Measurements from ENCODE around the gene MOBP.

MOBP gene

DNA sequence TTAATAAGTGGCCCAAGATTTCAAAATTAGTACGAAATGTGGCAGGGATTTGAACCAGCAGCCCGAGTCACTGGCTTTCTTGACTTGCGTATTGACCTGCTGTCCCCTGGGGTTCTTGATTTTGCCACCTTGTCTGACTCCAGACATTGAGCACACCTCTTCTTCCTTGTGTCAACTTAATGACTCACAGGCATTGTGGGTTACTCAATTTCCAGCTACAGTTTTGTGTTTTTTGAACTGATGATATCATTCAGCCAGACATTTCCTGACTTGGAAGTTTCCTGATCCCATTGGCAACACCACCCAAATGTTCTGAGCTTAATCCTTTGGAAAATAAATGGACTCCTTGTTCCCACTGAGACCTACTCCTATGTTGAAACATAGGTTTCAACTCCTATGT lies 64.2 kb downstream of the MOBP start:
- Histone ChIP-seq H3K4me1 (ENCODE audit: insufficient read depth, low read length, severe bottlenecking) (no peaks in the 10 kb centered on the region), H3K4me3 (ENCODE audit: low read depth, low read length, poor library complexity, severe bottlenecking) (no peak overlapping the region), H3K36me3 (ENCODE audit: insufficient read depth, low read length) (no peaks in the 10 kb centered on the region), H3F3A (ENCODE audit: insufficient read depth, low read length) (no peaks in the 10 kb centered on the region), H3K9me3 (ENCODE audit: low read length) (no peaks in the 10 kb centered on the region), H3K4me2 (ENCODE audit: low read length) (no peak overlapping the region), H3K9me2 (ENCODE audit: low read depth, low read length) (no peaks in the 10 kb centered on the region), H2AFZ (ENCODE audit: low read length) (no peak overlapping the region), H3K27ac (ENCODE audit: low read depth, low read length, poor library complexity, severe bottlenecking) (no peak overlapping the region), H3K79me2 (ENCODE audit: insufficient read depth, low read length) (no peaks in the 10 kb centered on the region), H3K27me3 (ENCODE audit: insufficient read depth, low read length) (no peaks in the 10 kb centered on the region), H3K9ac (ENCODE audit: low read length) (no peak overlapping the region), H4K20me1 (ENCODE audit: insufficient read depth, low read length) (no peaks in the 10 kb centered on the region)
- TF ChIP-seq, protein P1, sequence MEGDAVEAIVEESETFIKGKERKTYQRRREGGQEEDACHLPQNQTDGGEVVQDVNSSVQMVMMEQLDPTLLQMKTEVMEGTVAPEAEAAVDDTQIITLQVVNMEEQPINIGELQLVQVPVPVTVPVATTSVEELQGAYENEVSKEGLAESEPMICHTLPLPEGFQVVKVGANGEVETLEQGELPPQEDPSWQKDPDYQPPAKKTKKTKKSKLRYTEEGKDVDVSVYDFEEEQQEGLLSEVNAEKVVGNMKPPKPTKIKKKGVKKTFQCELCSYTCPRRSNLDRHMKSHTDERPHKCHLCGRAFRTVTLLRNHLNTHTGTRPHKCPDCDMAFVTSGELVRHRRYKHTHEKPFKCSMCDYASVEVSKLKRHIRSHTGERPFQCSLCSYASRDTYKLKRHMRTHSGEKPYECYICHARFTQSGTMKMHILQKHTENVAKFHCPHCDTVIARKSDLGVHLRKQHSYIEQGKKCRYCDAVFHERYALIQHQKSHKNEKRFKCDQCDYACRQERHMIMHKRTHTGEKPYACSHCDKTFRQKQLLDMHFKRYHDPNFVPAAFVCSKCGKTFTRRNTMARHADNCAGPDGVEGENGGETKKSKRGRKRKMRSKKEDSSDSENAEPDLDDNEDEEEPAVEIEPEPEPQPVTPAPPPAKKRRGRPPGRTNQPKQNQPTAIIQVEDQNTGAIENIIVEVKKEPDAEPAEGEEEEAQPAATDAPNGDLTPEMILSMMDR (IDR thresholded peaks at IDR 0.05; ENCODE audit: low read length): no peak
- no peak for TF ChIP-seq EZH2 (IDR thresholded peaks at IDR 0.05; ENCODE audit: borderline replicate concordance, low read length)

DNA sequence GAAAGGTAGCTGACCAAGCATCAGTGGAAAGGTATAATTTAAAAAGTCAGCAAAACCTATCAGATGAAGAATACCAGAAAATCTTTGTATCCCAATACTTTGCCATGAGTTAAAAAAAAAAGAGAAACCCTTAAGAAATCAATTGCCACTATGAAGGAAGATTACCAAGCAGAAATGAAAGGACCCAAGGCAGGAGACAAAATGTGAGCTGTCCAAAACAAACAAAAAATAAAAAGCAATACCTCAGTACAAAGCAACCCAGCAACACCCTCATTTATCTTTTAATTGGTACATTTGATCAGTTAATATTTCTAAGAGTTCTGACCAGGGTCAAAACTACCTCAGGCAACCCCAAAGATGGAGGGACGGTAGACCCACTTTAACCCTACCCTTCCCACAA lies 65.3 kb downstream of the MOBP start:
- Histone ChIP-seq H3K4me1 (ENCODE audit: insufficient read depth, low read length, severe bottlenecking) (no peaks in the 10 kb centered on the region), H3K4me3 (ENCODE audit: low read depth, low read length, poor library complexity, severe bottlenecking) (no peak overlapping the region), H2AFZ (ENCODE audit: low read length) (no peak overlapping the region), H3K4me2 (ENCODE audit: low read length) (no peak overlapping the region), H3K9me3 (ENCODE audit: low read length) (no peaks in the 10 kb centered on the region), H3K9ac (ENCODE audit: low read length) (no peak overlapping the region), H3K79me2 (ENCODE audit: insufficient read depth, low read length) (no peaks in the 10 kb centered on the region), H3K27ac (ENCODE audit: low read depth, low read length, poor library complexity, severe bottlenecking) (no peak overlapping the region), H3K36me3 (ENCODE audit: insufficient read depth, low read length) (no peaks in the 10 kb centered on the region), H3F3A (ENCODE audit: insufficient read depth, low read length) (no peaks in the 10 kb centered on the region), H3K27me3 (ENCODE audit: insufficient read depth, low read length) (no peaks in the 10 kb centered on the region), H3K9me2 (ENCODE audit: low read depth, low read length) (no peaks in the 10 kb centered on the region), H4K20me1 (ENCODE audit: insufficient read depth, low read length) (no peaks in the 10 kb centered on the region)
- TF ChIP-seq, protein P1 (IDR thresholded peaks at IDR 0.05; ENCODE audit: low read length): no peak
- no peak for TF ChIP-seq EZH2 (IDR thresholded peaks at IDR 0.05; ENCODE audit: borderline replicate concordance, low read length)

DNA sequence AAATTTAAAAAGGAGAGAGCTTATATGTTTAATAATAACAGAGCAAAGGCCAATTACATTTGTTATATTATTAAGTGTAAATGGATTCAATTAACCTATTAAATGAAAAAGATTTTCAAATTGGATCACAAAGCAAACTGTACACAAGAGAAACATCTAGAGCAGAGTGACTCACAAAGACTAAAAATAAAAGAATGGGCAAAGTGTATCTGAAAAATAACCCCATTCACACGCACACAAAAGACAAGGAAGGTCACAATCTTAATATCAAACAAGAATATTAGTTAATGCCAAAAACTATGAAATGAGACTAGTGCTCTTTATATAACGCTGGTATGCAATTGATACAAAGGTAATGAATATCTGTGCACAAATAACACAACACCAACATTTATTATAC lies 65.7 kb downstream of the MOBP start:
- H3K4me2 ChIP-seq (ENCODE audit: low read length): no peak overlapping the region
- H3K27ac ChIP-seq (ENCODE audit: low read depth, low read length, poor library complexity, severe bottlenecking): no peak overlapping the region
- H4K20me1 ChIP-seq (ENCODE audit: insufficient read depth, low read length): no peaks in the 10 kb centered on the region
- H2AFZ ChIP-seq (ENCODE audit: low read length): no peak overlapping the region
- H3K4me1 ChIP-seq (ENCODE audit: insufficient read depth, low read length, severe bottlenecking): no peaks in the 10 kb centered on the region
- no peaks in the 10 kb centered on the region for H3K27me3 ChIP-seq (ENCODE audit: insufficient read depth, low read length)
- H3K9me3 ChIP-seq (ENCODE audit: low read length): no peaks in the 10 kb centered on the region
- H3K4me3 ChIP-seq (ENCODE audit: low read depth, low read length, poor library complexity, severe bottlenecking): no peak overlapping the region
- H3K9me2 ChIP-seq (ENCODE audit: low read depth, low read length): no peaks in the 10 kb centered on the region
- TF ChIP-seq EZH2 (IDR thresholded peaks at IDR 0.05; ENCODE audit: borderline replicate concordance, low read length): no peak
- TF ChIP-seq, protein P1 (IDR thresholded peaks at IDR 0.05; ENCODE audit: low read length): no peak
- no peaks in the 10 kb centered on the region for H3K79me2 ChIP-seq (ENCODE audit: insufficient read depth, low read length)
- no peaks in the 10 kb centered on the region for H3K36me3 ChIP-seq (ENCODE audit: insufficient read depth, low read length)
- no peaks in the 10 kb centered on the region for H3F3A ChIP-seq (ENCODE audit: insufficient read depth, low read length)
- H3K9ac ChIP-seq (ENCODE audit: low read length): no peak overlapping the region
